SKM-1 (cell line): ENCODE measurements around the gene CEP57.

Experiments
- DNase-seq: peaks from one replicate; lab custom pipeline; 2025; ENCODE audit not compliant: unreplicated experiment; lab: John Stamatoyannopoulos, UW

The CEP57 gene

GRCh38 chr11:95790123-95790932, at the start of gene CEP57:
Gene CEP57 (plus strand): TSS chr11:95790498. CDS start chr11:95790699, 201 bp downstream.
- peak; percentile 92 for DNase-seq

- no peak for DNase-seq
These were observed 40.2 kb upstream of the CEP57 start for GRCh38 chr11:95750101-95750500.

DNA sequence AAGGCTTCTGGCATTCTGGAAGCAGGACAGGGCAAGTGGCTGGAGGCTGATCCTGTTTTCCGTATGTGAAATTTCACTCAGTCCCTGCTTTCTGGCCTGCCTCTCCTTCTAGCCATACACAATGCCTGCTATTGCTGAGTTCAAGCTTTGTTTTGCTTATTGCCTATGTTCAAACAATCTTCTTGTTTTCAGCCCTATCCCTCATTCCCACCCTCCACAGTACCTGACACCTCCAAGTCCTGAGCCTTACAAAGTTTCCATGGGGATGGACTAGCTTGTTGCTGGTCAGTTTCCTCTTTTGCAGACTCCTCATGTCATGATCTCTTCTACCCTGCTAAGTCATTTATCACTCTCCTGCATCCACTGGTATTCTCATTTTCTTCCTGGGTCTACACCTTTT, 38.8 kb upstream of the CEP57 start:
- no peak for DNase-seq

DNA sequence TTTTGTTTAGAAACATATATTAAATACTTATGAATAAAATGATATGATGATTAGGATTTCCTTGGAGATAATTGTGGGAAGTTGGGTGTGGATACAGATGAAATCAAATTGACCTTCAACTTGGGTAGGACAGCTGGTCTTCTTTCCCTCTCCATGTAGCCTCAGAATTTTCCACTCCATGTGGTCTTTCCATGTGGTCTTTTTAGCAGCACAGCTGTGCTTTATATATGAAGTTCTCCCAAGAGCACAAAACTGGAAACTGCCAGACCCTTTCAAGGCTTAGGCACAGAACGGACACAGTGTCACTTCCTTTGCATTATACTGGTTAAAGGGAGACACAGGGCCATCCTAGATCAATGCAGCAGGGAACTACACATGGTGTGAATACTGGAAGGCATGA, 29.4 kb upstream of the CEP57 start:
- no peak for DNase-seq

- DNase-seq: no peak
These were observed 27.8 kb upstream of the CEP57 start for GRCh38 chr11:95762534-95762933.

- peak; percentile 46 for DNase-seq
These were observed 25.9 kb upstream of the CEP57 start for GRCh38 chr11:95764267-95764898.

DNA sequence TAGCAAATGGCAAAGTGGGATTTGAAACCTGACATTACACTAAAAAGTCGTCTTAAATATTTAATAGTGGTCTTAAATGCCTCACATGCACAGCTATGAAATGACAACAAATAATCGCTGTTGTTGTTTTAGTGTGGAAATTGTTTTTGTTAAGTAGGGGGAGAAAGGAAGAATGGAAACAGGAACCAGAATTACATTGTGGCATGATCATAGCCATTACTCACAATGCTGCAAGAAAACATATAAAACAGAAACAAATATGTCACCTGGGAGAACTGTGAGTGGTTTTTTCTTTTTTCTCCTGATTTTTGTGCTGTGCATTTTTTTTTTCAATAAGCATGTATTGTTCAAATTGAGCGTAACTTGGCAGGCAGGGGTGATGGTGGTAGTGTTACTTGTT, 23.6 kb upstream of the CEP57 start:
- DNase-seq: no peak

- no peak for DNase-seq
These were observed 22.8 kb upstream of the CEP57 start for GRCh38 chr11:95767498-95767897.

GRCh38 chr11:95768521-95768920, 21.8 kb upstream of the CEP57 start:
- DNase-seq: no peak

DNA sequence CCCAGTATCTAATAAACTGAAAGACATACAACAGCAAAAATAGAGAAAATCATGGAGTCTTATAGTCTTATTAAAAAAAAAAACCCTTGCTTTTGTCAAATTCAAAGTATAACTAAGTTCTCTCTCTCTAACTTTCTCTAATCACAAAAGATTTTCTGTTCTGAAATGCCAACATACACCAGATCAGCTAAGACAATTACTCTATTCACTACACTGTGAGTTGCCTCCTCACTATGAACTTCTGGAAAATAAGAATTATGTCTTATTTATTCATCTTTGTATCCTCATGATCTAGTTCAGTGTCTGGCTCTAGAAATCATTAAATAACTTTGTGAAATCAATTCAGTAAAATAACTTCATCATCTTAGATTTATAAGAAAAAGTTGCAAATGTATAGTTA, 13.4 kb upstream of the CEP57 start:
- DNase-seq: no peak

DNA sequence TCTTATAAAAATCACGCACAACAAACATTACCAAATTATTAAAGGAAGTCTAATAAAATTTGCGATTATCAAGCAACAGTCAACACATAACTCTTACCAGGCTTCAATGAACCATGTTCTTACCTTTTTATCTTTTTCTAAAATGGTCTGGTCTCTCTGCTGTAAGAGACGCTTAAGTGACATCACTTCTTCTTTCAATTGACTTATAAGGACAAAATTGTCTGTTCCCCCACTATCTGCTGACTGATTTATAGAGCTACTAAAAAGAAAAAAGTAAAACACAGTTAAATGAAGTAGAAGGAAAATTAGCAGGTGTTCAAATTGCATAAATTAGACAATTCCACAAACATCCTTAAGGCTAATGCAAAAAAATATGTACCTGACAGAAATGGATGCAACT, 11.6 kb upstream of the CEP57 start:
- DNase-seq: no peak

- DNase-seq: no peak
These were observed 9.8 kb upstream of the CEP57 start for GRCh38 chr11:95780544-95780943.

GRCh38 chr11:95788921-95789505, 1.3 kb upstream of the CEP57 start:
- DNase-seq: no peak

- peak; percentile 96 for DNase-seq
These were observed 684 bp upstream of the CEP57 start, which contains the start of gene FAM76B for GRCh38 chr11:95789506-95790122. Gene FAM76B (minus strand): TSS chr11:95789782. CDS start chr11:95789478, 304 bp downstream.

DNA sequence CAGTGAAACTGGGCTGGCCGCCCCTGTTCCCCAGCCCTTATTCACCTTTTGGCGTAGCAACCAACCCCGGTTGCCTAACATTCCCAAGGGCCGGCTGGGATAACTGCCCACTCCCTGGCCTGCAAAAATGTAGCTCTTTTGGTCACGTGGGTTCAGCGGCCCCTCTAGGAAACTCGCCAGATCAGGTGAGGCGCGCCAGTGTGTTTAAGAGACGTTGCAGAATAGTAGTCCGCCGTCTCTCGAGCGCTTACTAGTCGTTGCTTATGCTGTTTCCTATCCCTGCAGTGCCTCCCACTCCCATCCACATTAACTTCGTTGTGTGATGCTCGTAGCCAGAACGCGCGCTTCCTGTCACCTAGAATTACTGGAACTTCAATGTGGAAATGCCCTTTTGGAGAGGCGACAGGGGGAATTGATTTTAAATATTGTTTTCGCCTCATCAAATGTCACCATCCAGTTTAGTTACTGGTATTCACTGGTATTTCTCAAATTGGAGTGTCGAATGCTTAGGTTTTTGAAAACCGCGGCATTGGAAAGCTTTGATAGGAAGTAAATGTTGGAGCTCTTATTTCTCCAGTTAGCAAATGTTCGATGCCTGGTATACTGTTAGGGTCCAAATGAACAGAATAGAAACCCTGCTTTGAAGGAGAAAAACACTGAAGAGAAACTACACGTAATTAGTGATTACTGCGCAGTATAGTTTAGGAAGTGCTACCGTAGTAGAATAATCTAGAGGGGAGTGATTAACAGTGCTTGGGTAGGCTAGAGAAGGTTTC, 823 bp downstream of the CEP57 start:
- DNase-seq: no peak

DNA sequence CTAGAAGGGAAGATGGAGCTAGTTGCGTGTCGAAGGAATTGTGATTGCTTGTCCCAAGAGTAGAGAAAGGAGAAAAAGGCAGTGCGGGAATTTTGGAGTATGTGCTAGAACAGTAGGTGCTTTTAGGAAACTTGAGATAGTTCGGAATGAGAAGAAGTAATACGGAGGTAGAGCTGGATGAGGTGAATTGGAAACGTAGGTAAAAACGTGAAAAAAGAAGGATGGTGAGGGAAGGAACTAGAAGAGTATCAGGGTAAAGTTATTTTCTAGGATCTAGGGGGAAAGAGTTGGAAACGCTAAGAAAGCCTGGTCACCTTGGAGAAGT, 1.4 kb downstream of the CEP57 start:
- no peak for DNase-seq

- no peak for DNase-seq
These were observed 1.9 kb downstream of the CEP57 start for GRCh38 chr11:95792200-95792599.

DNA sequence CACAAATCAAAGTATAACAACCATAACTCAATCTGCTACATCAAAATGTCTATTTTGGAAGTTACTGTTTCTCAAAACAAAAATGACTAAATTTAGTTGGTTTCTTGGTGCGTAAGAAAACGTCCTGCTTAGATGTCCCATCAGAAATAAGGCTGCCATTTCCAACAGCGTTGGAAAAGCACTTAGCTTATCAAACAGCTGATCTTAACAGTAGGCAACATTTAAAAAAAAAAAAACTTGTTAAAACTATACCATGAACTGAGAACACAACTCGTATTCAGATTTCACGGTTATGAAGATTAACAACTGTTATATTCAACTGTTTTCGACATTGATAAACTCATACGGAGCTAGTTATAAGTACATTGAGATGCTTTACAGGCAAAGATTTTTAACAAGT, 2.4 kb downstream of the CEP57 start:
- no peak for DNase-seq

DNA sequence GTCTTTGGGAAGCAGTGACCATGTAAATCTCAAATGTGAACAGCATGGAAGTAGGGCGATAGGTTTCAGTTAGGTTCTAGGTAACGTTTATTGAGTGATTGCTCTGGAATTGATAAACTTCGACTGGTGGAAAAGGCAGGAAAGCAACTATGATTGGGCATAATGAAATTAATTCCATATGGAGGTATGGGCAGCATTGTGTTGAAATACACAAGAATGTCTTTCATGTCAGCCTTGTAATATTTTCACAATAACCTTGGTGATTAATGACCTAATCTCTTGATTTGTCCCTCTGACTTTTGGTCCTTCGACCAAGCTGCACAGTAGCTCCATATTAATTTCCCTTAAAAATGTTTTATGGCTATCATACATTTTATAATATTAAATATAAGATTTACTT, 2.8 kb downstream of the CEP57 start:
- DNase-seq: no peak

- DNase-seq: no peak
These were observed 3.8 kb downstream of the CEP57 start for GRCh38 chr11:95794086-95794485.

DNA sequence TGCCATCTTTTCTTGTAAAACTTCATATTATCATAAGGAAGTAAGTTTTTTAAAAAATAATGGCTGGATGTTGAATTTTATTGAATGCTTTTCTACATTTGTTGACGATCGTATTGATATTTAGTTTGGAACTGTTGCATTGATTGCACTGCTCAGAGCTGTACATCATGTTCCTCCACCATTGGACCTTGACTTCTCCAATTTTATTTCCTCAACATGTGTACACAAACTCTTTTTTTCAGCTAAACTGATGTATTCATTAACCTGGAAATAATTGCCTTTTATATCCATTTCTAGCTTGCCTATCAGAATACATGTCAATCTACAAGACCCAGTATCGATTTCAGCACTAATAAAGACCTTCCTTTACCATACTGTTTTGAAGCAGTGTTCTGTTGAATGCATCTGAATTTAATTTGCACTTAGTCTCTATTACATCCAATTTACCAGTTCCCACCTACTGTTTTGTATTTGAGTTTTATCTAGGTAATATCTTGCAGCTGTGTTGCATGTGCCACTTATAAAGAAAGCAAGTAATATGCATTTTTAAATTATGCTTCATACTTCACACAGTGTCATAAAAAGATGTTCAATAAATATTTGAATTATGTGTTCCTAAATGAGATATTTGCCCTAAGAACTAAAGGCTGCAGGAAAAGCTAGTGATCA, 5.5 kb downstream of the CEP57 start:
- no peak for DNase-seq
